PC-3 (cell line): ENCODE measurements around the gene THBS4. TPM values are rescaled to one million over a fixed set of nuclear protein-coding genes. Genes with fewer than 3 reads are reported as not detected.

Experiments used
- ATAC-seq: fragments of 200-7000 bp; cut with Tn5 transposase; 2 replicates; pipeline ENCODE4 v1.9.1; 2020; ENCODE audit warnings: mild to moderate bottlenecking, moderate library complexity
- Bru-seq: library from RNA; stranded (reverse); fragments of 400-500 nt; gene quantifications from one replicate; lab custom pipeline; 2021; lab: Mats Ljungman, UMichigan
- BruChase-seq, 2 experiments: library from RNA; stranded (reverse); fragments of 400-500 nt; gene quantifications; one replicate each; lab custom pipeline; 2021; lab: Mats Ljungman, UMichigan
- BruUV-seq: library from RNA; stranded (reverse); fragments of 400-500 nt; replicated peaks from 2 replicates; lab custom pipeline; 2021; lab: Mats Ljungman, UMichigan
- CTCF ChIA-PET: fragments of 300-600 bp; sonication (Branson Sonifier 250); formaldehyde crosslinking; loops from one replicate; lab custom pipeline; 2022; ENCODE audit warnings: antibody characterized with exemption; lab: Charles Lee
- POLR2A ChIA-PET: fragments of 300-600 bp; sonication (Branson Sonifier 250); formaldehyde crosslinking; loops from one replicate; lab custom pipeline; 2022; ENCODE audit warnings: antibody characterized with exemption; ENCODE audit not compliant: unreplicated experiment; lab: Charles Lee
- DNase-seq: peaks from one replicate; pipeline ENCODE4 v3.0.0-alpha.2; 2015
- H2AFZ ChIP-seq: fragments of 300-600 bp; sonication (generic); 2 replicates; pipeline ENCODE4 v1.6.0; 2016; ENCODE audit warnings: antibody characterized with exemption, low read length
- H3F3A ChIP-seq: fragments of 300-600 bp; sonication (generic); one replicate; pipeline ENCODE4 v1.6.0; 2017; ENCODE audit warnings: antibody characterized with exemption, low read length, control low read depth, mild to moderate bottlenecking; ENCODE audit not compliant: unreplicated experiment
- H3K27ac ChIP-seq: fragments of 300-600 bp; sonication (generic); 2 replicates; pipeline ENCODE4 v1.5.1; 2016; ENCODE audit warnings: mild to moderate bottlenecking, low read length
- H3K27me3 ChIP-seq: fragments of 300-600 bp; sonication (generic); 2 replicates; pipeline ENCODE4 v1.6.1; 2016; ENCODE audit warnings: low read length, mixed read lengths
- H3K36me3 ChIP-seq: fragments of 300-600 bp; sonication (generic); 2 replicates; pipeline ENCODE4 v1.6.1; 2016; ENCODE audit warnings: low read depth, mixed run types, low read length, mixed read lengths
- H3K4me1 ChIP-seq: fragments of 300-600 bp; sonication (generic); 2 replicates; pipeline ENCODE4 v1.5.1; 2016; ENCODE audit warnings: low read length; ENCODE audit not compliant: insufficient read depth
- H3K4me2 ChIP-seq: fragments of 300-600 bp; sonication (generic); 2 replicates; pipeline ENCODE4 v1.6.0; 2016; ENCODE audit warnings: low read length
- H3K4me3 ChIP-seq: fragments of 300-600 bp; sonication (generic); 2 replicates; pipeline ENCODE4 v1.5.1; 2016; ENCODE audit warnings: mild to moderate bottlenecking, low read length, mixed read lengths
- H3K79me2 ChIP-seq: fragments of 300-600 bp; sonication (generic); 2 replicates; pipeline ENCODE4 v1.6.1; 2017; ENCODE audit warnings: low read length, mixed read lengths
- H3K9ac ChIP-seq: fragments of 300-600 bp; sonication (generic); 2 replicates; pipeline ENCODE4 v1.6.0; 2016; ENCODE audit warnings: mild to moderate bottlenecking, low read length
- H3K9me2 ChIP-seq: fragments of 300-600 bp; sonication (generic); replicated peaks from 2 replicates; pipeline ENCODE4 v1.6.1; 2016; ENCODE audit warnings: mixed run types, low read length, mixed read lengths
- H3K9me3 ChIP-seq: fragments of 300-600 bp; sonication (generic); 2 replicates; pipeline ENCODE4 v1.6.1; 2016; ENCODE audit warnings: low read length, mixed read lengths
- H4K20me1 ChIP-seq: fragments of 300-600 bp; sonication (generic); 2 replicates; pipeline ENCODE4 v1.6.1; 2016; ENCODE audit warnings: low read length, mixed read lengths
- EZH2 ChIP-seq: fragments of 300-600 bp; sonication (generic); IDR thresholded peaks from one replicate; pipeline ENCODE4 v1.6.1; 2017; ENCODE audit warnings: antibody characterized with exemption, mild to moderate bottlenecking, low read length; ENCODE audit not compliant: unreplicated experiment
- EZH2phosphoT487 ChIP-seq: fragments of 300-600 bp; sonication (generic); IDR thresholded peaks from 2 replicates; pipeline ENCODE4 v1.6.1; 2018; ENCODE audit warnings: mild to moderate bottlenecking, antibody characterized with exemption, low read length, borderline replicate concordance
- intact Hi-C: fragments of 100-400 bp; cut with micrococcal nuclease; formaldehyde crosslinking; loops from 2 replicates; pipeline ENCODE4 v1.9.0; 2023
- long read RNA-seq: library from polyadenylated mRNA; unstranded; transcript quantifications from one replicate; pipeline ENCODE4 v2.0.0, GENCODE V29; 2021; ENCODE audit not compliant: unreplicated experiment
- total RNA-seq: library from RNA; depleted of rRNA; stranded (reverse); fragments of >200 nt; gene quantifications from 2 replicates; pipeline ENCODE4 v1.2.3, GENCODE V29; 2014; rRNA removed
- TF ChIP-seq, protein P1 (sequence below): fragments of 300-600 bp; sonication (generic); conservative IDR thresholded peaks from 2 replicates; pipeline ENCODE4 v1.5.1; 2017; ENCODE audit warnings: antibody characterized with exemption, low read depth, mild to moderate bottlenecking, low read length

Gene THBS4
- total RNA-seq (0.29 TPM in 1 of 2 replicates, not detected in the other), Bru-seq, nascent RNA (percentile 6 among the genes with signal in this experiment), BruChase-seq, experiment 1, labeled RNA remaining after a 6-hour chase (percentile 9 among the genes with signal in this experiment), BruChase-seq, experiment 2, labeled RNA remaining after a 2-hour chase (percentile 15 among the genes with signal in this experiment)
- long read RNA-seq, partial matches to known transcripts, result 0 of 1 reads
- long read RNA-seq, other reads (novel, unspliced or antisense), result 1 of 1 reads

DNA sequence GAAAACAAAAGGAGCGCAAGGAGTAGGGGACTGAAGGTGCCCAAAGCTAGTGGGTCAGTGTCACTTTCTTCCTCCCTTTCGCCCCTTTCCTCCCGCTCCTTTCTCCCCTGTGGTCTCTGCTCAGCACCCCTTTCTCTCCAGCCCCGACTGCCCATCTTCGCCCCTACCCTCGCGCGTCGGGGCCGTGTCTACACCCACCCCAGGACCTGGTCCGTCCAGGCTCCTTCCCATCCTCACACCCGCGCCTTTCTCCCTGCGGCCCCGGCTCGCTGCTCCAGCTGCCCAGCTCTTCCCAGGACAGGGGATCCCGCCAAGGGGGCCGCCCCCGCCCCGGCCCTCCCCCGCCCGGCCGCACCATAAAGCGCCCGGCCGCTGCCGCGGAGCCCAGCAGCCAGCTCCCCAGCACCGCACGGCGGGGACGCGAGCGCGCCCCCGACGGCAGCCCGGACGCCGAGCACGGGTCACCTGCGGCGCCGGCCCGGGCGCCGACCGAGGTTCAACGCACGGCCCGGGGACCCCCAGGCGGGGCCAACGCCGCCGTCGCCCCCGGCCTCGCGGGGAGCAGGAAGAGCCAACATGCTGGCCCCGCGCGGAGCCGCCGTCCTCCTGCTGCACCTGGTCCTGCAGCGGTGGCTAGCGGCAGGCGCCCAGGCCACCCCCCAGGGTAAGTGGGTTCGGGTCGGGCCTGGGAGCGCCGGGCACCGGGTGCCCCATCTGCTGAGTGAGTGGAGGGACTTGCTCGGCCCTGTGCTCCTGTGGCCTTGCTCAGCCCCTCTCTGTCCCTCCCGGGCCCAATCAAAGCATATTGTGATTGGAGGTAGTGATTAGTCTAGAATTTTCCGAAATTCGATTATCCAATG is at the start of gene THBS4:
Gene THBS4 (plus strand): TSS at position 387 of the 860 bp plus-strand sequence. CDS start 190 bp downstream, at position 577.
- no peak within 1 kb of the TSS for H3K4me2 ChIP-seq
- no peak within 1 kb of the TSS for H3K27ac ChIP-seq
- H3K79me2 ChIP-seq, result no peaks in the 10 kb centered on the region
- no peak within 1 kb of the TSS for H2AFZ ChIP-seq
- POLR2A ChIA-PET, result no interaction called here
- DNase-seq (no peak), ATAC-seq (no peak)
- TF ChIP-seq, protein P1, sequence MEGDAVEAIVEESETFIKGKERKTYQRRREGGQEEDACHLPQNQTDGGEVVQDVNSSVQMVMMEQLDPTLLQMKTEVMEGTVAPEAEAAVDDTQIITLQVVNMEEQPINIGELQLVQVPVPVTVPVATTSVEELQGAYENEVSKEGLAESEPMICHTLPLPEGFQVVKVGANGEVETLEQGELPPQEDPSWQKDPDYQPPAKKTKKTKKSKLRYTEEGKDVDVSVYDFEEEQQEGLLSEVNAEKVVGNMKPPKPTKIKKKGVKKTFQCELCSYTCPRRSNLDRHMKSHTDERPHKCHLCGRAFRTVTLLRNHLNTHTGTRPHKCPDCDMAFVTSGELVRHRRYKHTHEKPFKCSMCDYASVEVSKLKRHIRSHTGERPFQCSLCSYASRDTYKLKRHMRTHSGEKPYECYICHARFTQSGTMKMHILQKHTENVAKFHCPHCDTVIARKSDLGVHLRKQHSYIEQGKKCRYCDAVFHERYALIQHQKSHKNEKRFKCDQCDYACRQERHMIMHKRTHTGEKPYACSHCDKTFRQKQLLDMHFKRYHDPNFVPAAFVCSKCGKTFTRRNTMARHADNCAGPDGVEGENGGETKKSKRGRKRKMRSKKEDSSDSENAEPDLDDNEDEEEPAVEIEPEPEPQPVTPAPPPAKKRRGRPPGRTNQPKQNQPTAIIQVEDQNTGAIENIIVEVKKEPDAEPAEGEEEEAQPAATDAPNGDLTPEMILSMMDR, result no peak
- TF ChIP-seq EZH2phosphoT487 (no peak), EZH2 (no peak)
- H3K4me1 ChIP-seq, result no peaks in the 10 kb centered on the region
- no TSS peak for BruUV-seq
- no peaks in the 10 kb centered on the region for H3K9me2 ChIP-seq
- intact Hi-C loops, result no loop called here
- no peaks in the 10 kb centered on the region for H3F3A ChIP-seq
- H3K9ac ChIP-seq, result no peak within 1 kb of the TSS
- CTCF ChIA-PET, result no interaction called here
- peaks cover 54% of the 10 kb centered on the region for H3K27me3 ChIP-seq
- H3K4me3 ChIP-seq, result no peak within 1 kb of the TSS
- no peaks in the 10 kb centered on the region for H3K36me3 ChIP-seq
- no peaks in the 10 kb centered on the region for H3K9me3 ChIP-seq
- H4K20me1 ChIP-seq, result no peaks in the 10 kb centered on the region

DNA sequence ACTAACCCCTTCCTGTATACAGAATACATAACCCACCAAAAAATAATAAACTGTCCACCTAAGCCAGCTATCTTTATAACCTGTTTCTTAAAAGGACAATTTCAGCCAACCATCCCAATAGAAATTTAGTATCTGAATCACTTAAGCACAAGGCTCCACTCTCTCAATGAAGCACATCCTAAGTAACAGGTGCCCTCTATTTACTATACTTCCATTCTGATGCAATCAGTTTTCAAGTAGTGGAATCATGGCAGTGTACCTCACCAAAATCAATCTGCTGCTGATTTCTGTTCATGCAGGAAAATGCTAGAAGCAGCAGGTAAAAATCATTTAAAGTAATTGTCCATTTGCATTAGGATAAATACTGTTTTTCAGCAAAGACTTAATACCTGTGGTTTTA is 48.9 kb upstream of the THBS4 start:
- Histone ChIP-seq H2AFZ (no peak overlapping the region), H3K79me2 (peaks cover 17% of the 10 kb centered on the region), H3K36me3 (peaks cover 11% of the 10 kb centered on the region), H3K27me3 (no peaks in the 10 kb centered on the region), H4K20me1 (no peaks in the 10 kb centered on the region), H3K4me2 (no peak overlapping the region), H3K4me1 (peaks cover 8% of the 10 kb centered on the region), H3K4me3 (no peak overlapping the region), H3K27ac (no peak overlapping the region), H3K9me3 (no peaks in the 10 kb centered on the region), H3F3A (no peaks in the 10 kb centered on the region), H3K9ac (no peak overlapping the region), H3K9me2 (no peaks in the 10 kb centered on the region)
- ChIA-PET POLR2A (no interaction called here), CTCF (no interaction called here)
- intact Hi-C loops, result no loop called here
- TF ChIP-seq, protein P1, result no peak
- no peak for TF ChIP-seq EZH2
- no peak for TF ChIP-seq EZH2phosphoT487
- DNase-seq (no peak), ATAC-seq (no peak)
- BruUV-seq, result no TSS peak
